NCI-H1436 treated with DMSO at 0.1 percent for 48 hours (cell line): ENCODE measurements around the gene TRIAP1.
A peak's percentile ranks its signal among the peaks of the same experiment; 100 is the strongest.
"Not testable (repeated sequence)": the region's sequence is repeated elsewhere in the genome, so short reads cannot be mapped to it uniquely, and the experiment has no call there.

Source experiments
- DNase-seq: peaks from one replicate; lab custom pipeline; 2025; lab: John Stamatoyannopoulos, UW

The TRIAP1 gene

DNA sequence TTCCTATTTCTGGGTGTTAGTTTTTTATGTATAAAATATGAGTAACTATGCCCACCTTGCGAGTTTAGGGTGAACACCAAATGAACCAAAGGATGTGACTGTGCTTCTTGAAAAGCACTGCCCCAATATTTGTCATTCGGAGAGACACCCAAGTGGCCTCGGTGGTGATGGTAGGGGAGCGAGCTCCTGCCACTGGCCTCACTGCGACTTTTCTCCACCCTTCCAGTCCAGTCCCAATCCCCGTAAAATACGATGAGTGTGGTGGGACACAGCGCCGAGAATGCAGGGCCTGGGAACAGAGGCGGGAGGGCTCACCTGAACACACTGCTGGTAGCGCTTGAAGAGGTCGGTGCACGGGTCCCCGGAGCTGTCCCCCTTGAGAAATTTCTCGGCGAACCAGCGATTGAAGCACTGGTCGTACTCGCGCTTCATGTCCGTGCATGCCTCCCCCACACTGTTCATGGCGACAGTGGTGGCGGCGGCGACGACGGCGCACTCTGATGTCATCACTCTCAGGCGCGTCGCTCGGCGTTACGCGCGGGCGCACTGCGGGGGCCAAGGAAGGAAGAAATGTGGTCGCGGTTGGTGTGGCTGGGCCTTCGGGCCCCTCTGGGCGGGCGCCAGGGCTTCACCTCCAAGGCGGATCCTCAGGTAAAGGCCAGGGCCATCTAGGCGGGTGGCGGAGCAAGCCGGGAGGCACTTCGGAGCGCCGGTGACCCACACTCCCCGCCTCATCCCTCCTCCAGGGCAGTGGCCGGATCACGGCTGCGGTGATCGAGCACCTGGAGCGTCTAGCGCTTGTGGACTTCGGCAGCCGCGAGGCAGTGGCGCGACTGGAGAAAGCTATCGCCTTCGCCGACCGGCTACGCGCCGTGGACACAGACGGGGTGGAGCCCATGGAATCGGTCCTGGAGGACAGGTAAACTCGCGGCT, at the start of gene TRIAP1, which contains the start of gene GATC:
TRIAP1 (minus strand) TSS at position 474 of the 933 bp plus-strand sequence; CDS start at position 462, 12 bp downstream.
GATC (plus strand) TSS at position 534 of the 933 bp plus-strand sequence; CDS start at position 571, 37 bp downstream.
- DNase-seq: peak; percentile 32

DNA sequence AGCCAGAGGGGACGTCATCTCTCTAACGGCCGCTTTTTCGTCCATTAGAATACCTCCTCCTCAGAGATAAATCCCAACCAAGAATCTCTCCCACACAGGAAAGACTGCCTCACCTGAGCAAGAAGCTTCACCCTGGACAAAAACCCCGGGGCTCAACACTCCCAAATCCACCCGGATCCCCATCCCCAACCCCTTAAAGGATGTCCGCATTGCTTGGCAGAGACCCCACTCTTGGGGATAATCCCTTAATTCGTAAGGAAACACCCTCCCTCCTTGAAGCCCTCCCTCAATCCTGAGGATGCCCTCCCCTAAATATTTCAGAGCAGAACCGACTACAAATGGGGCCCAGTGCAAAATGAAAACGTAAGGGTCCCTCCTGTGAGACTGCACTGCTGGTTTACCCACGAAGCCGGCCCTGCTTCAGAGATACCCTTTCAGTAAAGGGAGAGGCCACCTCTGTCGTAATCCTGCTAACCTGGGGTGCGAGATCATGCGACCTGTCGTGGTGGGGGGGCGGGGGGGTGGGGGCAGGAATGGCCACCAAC, 49.1 kb upstream of the TRIAP1 start:
- no peak for DNase-seq

GRCh38 chr12:120490833-120491512, 44.8 kb upstream of the TRIAP1 start:
- DNase-seq: no peak

- DNase-seq: no peak
Measured at GRCh38 chr12:120490325-120490724, 44.1 kb upstream of the TRIAP1 start.

- no peak for DNase-seq
Measured at GRCh38 chr12:120489018-120489417, 42.8 kb upstream of the TRIAP1 start.

GRCh38 chr12:120488057-120488640, 42.0 kb upstream of the TRIAP1 start:
- no peak for DNase-seq

GRCh38 chr12:120487552-120487951, 41.4 kb upstream of the TRIAP1 start:
- not testable (repeated sequence) for DNase-seq

DNA sequence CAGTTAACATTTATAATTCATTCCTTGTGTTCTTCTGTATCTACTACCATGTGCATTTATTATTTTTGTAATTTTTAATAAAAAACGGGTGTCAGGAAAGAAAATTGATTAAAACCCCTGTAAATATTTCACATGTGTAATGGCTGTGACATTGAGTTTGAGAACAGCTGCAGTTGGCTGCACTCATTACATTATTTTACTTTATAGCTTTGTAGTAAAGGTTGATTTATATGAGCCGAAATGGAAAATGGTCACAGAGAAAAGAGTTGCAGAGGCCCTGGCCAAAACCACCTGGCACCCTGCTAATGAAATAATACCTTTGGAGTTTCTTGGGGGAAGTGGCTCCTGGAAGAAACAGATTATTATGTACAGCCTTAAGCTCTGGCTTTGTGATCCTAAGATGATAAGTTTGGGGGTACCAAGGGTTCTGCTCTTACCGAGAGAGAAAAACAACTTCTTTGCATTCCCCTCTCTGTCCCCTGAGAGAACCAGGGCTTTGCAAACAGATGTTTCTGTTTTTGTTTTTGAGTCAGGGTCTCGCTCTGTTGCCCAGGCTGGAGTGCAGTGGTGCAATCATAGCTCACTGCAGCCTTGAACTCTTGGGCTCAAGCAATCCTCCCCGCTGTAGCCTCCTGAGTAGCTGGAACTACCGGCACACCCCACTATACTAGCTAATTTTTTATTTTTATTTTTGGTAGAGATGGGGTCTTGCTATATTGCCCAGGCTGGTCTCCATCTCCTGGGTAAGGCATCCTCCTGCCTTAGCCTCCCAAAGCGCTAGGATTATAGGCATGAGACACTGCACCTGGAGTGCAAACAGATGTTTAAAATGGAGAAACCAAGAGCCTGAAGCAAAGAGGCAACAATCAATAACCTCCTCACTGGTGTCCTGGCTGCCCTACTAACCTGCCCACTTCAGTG, 40.0 kb upstream of the TRIAP1 start:
- no peak for DNase-seq

GRCh38 chr12:120483621-120484020, 37.4 kb upstream of the TRIAP1 start:
- DNase-seq: no peak

- no peak for DNase-seq
Measured at GRCh38 chr12:120481022-120481767, 35.0 kb upstream of the TRIAP1 start.

DNA sequence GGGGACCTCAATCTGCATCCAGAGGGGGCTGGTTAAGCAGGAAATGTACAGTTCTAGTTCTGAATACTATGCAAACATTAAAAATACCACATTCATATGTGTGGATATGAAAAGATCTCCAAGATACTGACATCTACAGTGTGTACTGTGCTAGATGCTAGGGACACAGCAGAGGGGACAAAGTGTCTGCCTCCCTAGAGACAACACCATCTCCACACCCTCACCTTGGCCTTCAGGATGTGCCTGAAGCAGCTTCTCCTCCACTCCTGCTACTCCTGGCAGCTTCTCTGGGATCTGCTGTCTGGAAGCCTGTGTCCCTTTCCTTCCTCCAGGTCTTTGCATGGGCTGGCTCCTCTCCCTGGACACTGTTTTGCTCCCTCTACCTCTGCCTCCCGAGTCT, 34.0 kb upstream of the TRIAP1 start:
- DNase-seq: no peak

GRCh38 chr12:120479458-120479857, 33.3 kb upstream of the TRIAP1 start:
- no peak for DNase-seq

GRCh38 chr12:120475643-120476042, 29.5 kb upstream of the TRIAP1 start:
- DNase-seq: no peak

GRCh38 chr12:120474616-120474960, 28.4 kb upstream of the TRIAP1 start:
- no peak for DNase-seq

- no peak for DNase-seq
Measured at GRCh38 chr12:120473807-120474615, 27.8 kb upstream of the TRIAP1 start.

DNA sequence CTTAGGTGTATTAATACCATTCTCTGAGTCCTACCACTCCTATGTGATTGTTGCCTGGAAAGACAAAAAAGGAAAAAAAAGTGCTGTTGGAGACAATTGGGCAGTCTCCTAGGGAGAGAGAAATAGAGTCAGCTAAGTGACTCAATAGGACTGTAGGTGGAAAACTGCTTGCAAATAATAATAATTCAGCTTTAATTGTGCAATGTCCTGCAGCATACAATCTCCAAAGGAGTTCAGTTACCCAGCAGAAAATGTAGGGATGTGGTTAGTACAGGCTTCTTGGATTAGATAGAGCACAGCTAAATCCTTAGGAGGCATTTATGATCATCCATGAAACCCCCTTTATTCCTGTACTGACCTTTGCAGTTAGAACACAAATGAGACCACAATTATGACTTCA, 26.3 kb upstream of the TRIAP1 start:
- DNase-seq: no peak

- DNase-seq: no peak
Measured at GRCh38 chr12:120470150-120470784, 24.1 kb upstream of the TRIAP1 start.

- DNase-seq: peak; percentile 74
Measured at GRCh38 chr12:120469450-120470149, 23.4 kb upstream of the TRIAP1 start, which contains the start of gene SRSF9. TSS of gene SRSF9 (minus strand) at chr12:120469748. CDS start at chr12:120469609, 139 bp downstream.
